HCT116 (cell line): ENCODE results near the gene C1orf141. TPM values are rescaled to one million over a fixed set of nuclear protein-coding genes. Genes with fewer than 3 reads are reported as not detected.

Experiments used
- ATAC-seq: fragments of 200-7000 bp; cut with Tn5 transposase; 2 replicates; pipeline ENCODE4 v1.9.1; 2020; ENCODE audit warnings: mild to moderate bottlenecking, moderate library complexity
- BruUV-seq: library from RNA; stranded (reverse); fragments of 400-500 nt; replicated peaks from 2 replicates; lab custom pipeline; 2021; lab: Mats Ljungman, UMichigan
- CTCF ChIA-PET: fragments of 300-600 bp; sonication (Branson Sonifier 250); formaldehyde crosslinking; loops from one replicate; lab custom pipeline; 2021; ENCODE audit warnings: antibody characterized with exemption; lab: Charles Lee
- POLR2A ChIA-PET: fragments of 300-600, 350-600 bp; sonication (Branson Sonifier 250); formaldehyde crosslinking; loops from one replicate; lab custom pipeline; 2021; ENCODE audit warnings: antibody characterized with exemption; lab: Charles Lee
- RAD21 ChIA-PET, 2 experiments: fragments of 300-600 bp; sonication (Branson Sonifier 250); formaldehyde crosslinking; loops; one replicate each; lab custom pipeline; 2023; ENCODE audit warnings: low total read pairs in 2 of 2; ENCODE audit not compliant: uncharacterized antibody in 2 of 2, unreplicated experiment in 2 of 2, low non-redundant PET in 1 of 2; lab: Charles Lee
- DNase-seq: peaks from one replicate; pipeline ENCODE4 v3.0.0-alpha.2; 2010; ENCODE audit warnings: low read depth, low spot score
- H2AFZ ChIP-seq: fragments of 200-600 bp; shearing (Covaris generic), sonication (generic); 2 replicates; pipeline ENCODE4 v1.6.1; 2017; ENCODE audit warnings: low read depth, mixed run types, mixed read lengths, antibody characterized with exemption, low read length; ENCODE audit not compliant: poor library complexity, severe bottlenecking
- H3K27ac ChIP-seq: 2 replicates; pipeline ENCODE4 v1.5.1; 2012; ENCODE audit warnings: low read depth, low read length
- H3K27me3 ChIP-seq: fragments of 200-600 bp; sonication (generic); 2 replicates; pipeline ENCODE4 v1.6.1; 2016; ENCODE audit warnings: mixed run types, low read length, mixed read lengths; ENCODE audit not compliant: insufficient read depth
- H3K36me3 ChIP-seq, 2 experiments: fragments of 200-500 bp in 1 of 2; fragments of 200-600 bp in 1 of 2; sonication (Bioruptor generic) in 1 of 2; sonication (generic) in 1 of 2; 2 replicates each; pipeline versions ENCODE4 v1.5.1 to v1.6.1; 2014 to 2016; ENCODE audit warnings: low read length in 2 of 2, inconsistent platforms in 1 of 2, mixed read lengths in 1 of 2, mixed run types in 1 of 2; ENCODE audit not compliant: insufficient read depth in 2 of 2, control insufficient read depth in 1 of 2
- H3K4me1 ChIP-seq, 2 experiments: fragments of 200-600 bp in 1 of 2; sonication (generic) in 1 of 2; 2 replicates each; pipeline versions ENCODE4 v1.5.1 to v1.6.1; 2012 to 2017; ENCODE audit warnings: low read length in 2 of 2, inconsistent platforms in 1 of 2, mild to moderate bottlenecking in 1 of 2, mixed read lengths in 1 of 2, mixed run types in 1 of 2, moderate library complexity in 1 of 2; ENCODE audit not compliant: insufficient read depth in 2 of 2, control insufficient read depth in 1 of 2
- H3K4me2 ChIP-seq: fragments of 200-600 bp; sonication (generic); 2 replicates; pipeline ENCODE4 v1.6.1; 2017; ENCODE audit warnings: mixed run types, low read length, mixed read lengths
- H3K4me3 ChIP-seq, 2 experiments: fragments of 200-600 bp in 1 of 2; sonication (generic) in 1 of 2; replicated peaks in 1 of 2; 2 replicates each; pipeline ENCODE4 v1.5.1; 2011 to 2016; ENCODE audit warnings: low read length in 2 of 2, control low read depth in 1 of 2, low read depth in 1 of 2, mild to moderate bottlenecking in 1 of 2, mixed read lengths in 1 of 2, mixed run types in 1 of 2
- H3K79me2 ChIP-seq: fragments of 200-600 bp; sonication (generic); 2 replicates; pipeline ENCODE4 v1.6.1; 2017; ENCODE audit warnings: mild to moderate bottlenecking, mixed run types, low read length, moderate library complexity, mixed read lengths; ENCODE audit not compliant: insufficient read depth
- H3K9ac ChIP-seq: fragments of 200-600 bp; sonication (generic); 2 replicates; pipeline ENCODE4 v1.6.1; 2016; ENCODE audit warnings: low read length, mixed read lengths
- H3K9me2 ChIP-seq: fragments of 200-600 bp; sonication (generic), shearing (Covaris generic); 2 replicates; pipeline ENCODE4 v1.6.1; 2017; ENCODE audit warnings: mixed run types, mild to moderate bottlenecking, moderate library complexity; ENCODE audit not compliant: insufficient read depth
- H3K9me3 ChIP-seq, 2 experiments: fragments of 200-500 bp in 1 of 2; fragments of 200-600 bp in 1 of 2; sonication (Bioruptor generic) in 1 of 2; sonication (generic) in 1 of 2; 2 replicates each; pipeline ENCODE4 v1.6.1; 2014 to 2017; ENCODE audit warnings: low read length in 2 of 2, mixed read lengths in 2 of 2, inconsistent platforms in 1 of 2, low read depth in 1 of 2, mild to moderate bottlenecking in 1 of 2, mixed run types in 1 of 2, moderate library complexity in 1 of 2; ENCODE audit not compliant: control insufficient read depth in 1 of 2, insufficient read depth in 1 of 2
- H4K20me1 ChIP-seq: fragments of 200-600 bp; sonication (generic), shearing (Covaris generic); 2 replicates; pipeline ENCODE4 v1.6.1; 2017; ENCODE audit warnings: mixed run types, mild to moderate bottlenecking, moderate library complexity; ENCODE audit not compliant: insufficient read depth
- CBX3 ChIP-seq: IDR thresholded peaks from 2 replicates; pipeline ENCODE4 v1.6.1; 2012; ENCODE audit warnings: low read depth
- CEBPB ChIP-seq: IDR thresholded peaks from 2 replicates; pipeline ENCODE4 v1.6.1; 2012; ENCODE audit warnings: low read depth
- EGR1 ChIP-seq: IDR thresholded peaks from 2 replicates; pipeline ENCODE4 v1.6.1; 2012; ENCODE audit warnings: low read depth
- EZH2 ChIP-seq: fragments of 200-600 bp; sonication (generic); IDR thresholded peaks from 2 replicates; pipeline ENCODE4 v1.6.1; 2017; ENCODE audit warnings: antibody characterized with exemption, mixed run types
- POLR2AphosphoS5 ChIP-seq: IDR thresholded peaks from 2 replicates; pipeline ENCODE4 v1.6.1; 2011; ENCODE audit warnings: mild to moderate bottlenecking, low read depth, low read length, moderate library complexity
- RAD21 ChIP-seq: IDR thresholded peaks from 2 replicates; pipeline ENCODE4 v1.6.1; 2012; ENCODE audit warnings: low read depth, mild to moderate bottlenecking
- SIN3A ChIP-seq: IDR thresholded peaks from 2 replicates; pipeline ENCODE4 v1.6.1; 2012; ENCODE audit warnings: low read depth
- SP1 ChIP-seq: IDR thresholded peaks from 2 replicates; pipeline ENCODE4 v1.6.1; 2012; ENCODE audit warnings: low read depth
- SRF ChIP-seq: IDR thresholded peaks from 2 replicates; pipeline ENCODE4 v1.6.1; 2012; ENCODE audit warnings: low read depth
- ZNF274 ChIP-seq: fragments of 200-500 bp; sonication (Bioruptor generic); IDR thresholded peaks from 2 replicates; pipeline ENCODE4 v1.6.1; 2014; ENCODE audit warnings: mild to moderate bottlenecking, low read depth, low read length, inconsistent platforms
- intact Hi-C: fragments of 100-400 bp; cut with micrococcal nuclease; formaldehyde crosslinking; loops from 2 replicates; pipeline ENCODE4 v1.10.0; 2022
- total RNA-seq: library from RNA; stranded (reverse); gene quantifications from one replicate; pipeline ENCODE4 v1.2.1, GENCODE V29; 2021; ENCODE audit not compliant: unreplicated experiment
- TF ChIP-seq, protein P1 (sequence below), 3 experiments: fragments of 200-600 bp in 1 of 3; sonication (generic) in 1 of 3; IDR thresholded peaks in 2 of 3; conservative IDR thresholded peaks in 1 of 3; 2 replicates each; pipeline ENCODE4 v1.5.1; 2012 to 2017; ENCODE audit warnings: low read depth in 2 of 3, low read length in 2 of 3, antibody characterized with exemption in 1 of 3, borderline replicate concordance in 1 of 3, control low read depth in 1 of 3, mild to moderate bottlenecking in 1 of 3, mixed read lengths in 1 of 3, mixed run types in 1 of 3, moderate library complexity in 1 of 3; ENCODE audit not compliant: insufficient read depth in 1 of 3

C1orf141 gene
- total RNA-seq, 1 experiment from 2014 or later: not detected

DNA sequence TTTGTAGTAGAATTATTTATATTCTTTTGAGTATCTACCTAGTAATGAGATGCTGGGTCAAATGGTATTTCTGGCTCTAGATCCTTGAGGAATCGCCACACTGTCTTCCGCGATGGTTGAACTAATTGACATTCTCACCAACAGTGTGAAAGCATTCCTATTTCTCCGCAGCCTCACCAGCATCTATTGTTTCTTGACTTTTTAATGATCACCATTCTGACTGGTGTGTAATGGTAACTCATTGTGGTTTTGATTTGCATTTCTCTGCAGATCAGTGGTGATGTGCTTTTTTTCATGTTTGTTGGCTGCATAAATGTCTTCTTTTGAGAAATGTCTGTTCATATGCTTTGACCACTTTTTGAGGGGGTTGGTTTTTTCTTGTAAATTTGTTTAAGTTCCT is 16.2 kb upstream of the C1orf141 start:
- H3K79me2 ChIP-seq: no peaks in the 10 kb centered on the region
- DNase-seq: no peak
- RAD21 ChIA-PET: no interaction called here

DNA sequence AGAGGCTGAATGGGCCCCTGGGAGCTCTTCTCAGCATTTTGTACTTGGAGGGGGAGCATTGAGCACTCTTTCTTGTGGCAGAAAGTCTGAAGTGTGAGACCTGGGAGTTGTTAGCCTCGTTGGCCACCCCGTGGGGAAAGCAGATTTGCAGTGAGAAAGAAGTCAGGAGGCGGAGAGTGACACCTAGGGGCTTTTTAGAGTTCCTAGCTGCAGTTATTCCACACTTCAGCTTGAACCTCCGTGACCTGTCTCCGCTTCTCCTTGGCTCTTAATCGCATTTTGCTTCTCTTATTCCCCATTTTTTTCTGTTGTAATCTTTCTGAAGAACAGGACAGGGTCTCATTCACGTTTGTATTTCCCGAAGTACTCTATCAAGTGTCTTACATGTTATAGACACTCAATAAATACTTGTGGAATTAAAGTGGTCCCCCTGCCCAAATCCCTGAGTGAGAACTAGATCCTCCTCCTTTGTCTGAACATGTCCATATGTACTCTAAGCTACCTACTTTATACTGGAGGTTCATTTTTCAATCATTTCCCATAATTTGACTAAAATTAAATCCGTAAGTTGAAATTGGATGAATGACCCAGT is 14.5 kb upstream of the C1orf141 start:
- no peaks in the 10 kb centered on the region for H3K9me3 ChIP-seq
- peak; percentile 96 for ATAC-seq
- no peak overlapping the region for H3K27ac ChIP-seq
- no peaks in the 10 kb centered on the region for H4K20me1 ChIP-seq
- ChIA-PET CTCF (interaction anchor here (0.6 to 4.4 kb wide), 23 partner anchors 9 to 646 kb away, joined by 3 to 62 read pairs (median 3); partner anchors contain the start of genes DNAI4 and MIER1), RAD21 (interaction anchor here (1.1 to 1.8 kb wide), 5 partner anchors 147 to 384 kb away, joined by 3 to 10 read pairs (median 4); no protein-coding TSS in a partner anchor), POLR2A (interaction anchor here (0.5 to 1.5 kb wide), 3 partner anchors 63 to 332 kb away, joined by 3 to 5 read pairs (median 3); no protein-coding TSS in a partner anchor)
- H3K27me3 ChIP-seq: no peaks in the 10 kb centered on the region
- BruUV-seq: no TSS peak
- peak; percentile 74 for DNase-seq
- no peak for TF ChIP-seq SRF
- TF ChIP-seq, protein P1, sequence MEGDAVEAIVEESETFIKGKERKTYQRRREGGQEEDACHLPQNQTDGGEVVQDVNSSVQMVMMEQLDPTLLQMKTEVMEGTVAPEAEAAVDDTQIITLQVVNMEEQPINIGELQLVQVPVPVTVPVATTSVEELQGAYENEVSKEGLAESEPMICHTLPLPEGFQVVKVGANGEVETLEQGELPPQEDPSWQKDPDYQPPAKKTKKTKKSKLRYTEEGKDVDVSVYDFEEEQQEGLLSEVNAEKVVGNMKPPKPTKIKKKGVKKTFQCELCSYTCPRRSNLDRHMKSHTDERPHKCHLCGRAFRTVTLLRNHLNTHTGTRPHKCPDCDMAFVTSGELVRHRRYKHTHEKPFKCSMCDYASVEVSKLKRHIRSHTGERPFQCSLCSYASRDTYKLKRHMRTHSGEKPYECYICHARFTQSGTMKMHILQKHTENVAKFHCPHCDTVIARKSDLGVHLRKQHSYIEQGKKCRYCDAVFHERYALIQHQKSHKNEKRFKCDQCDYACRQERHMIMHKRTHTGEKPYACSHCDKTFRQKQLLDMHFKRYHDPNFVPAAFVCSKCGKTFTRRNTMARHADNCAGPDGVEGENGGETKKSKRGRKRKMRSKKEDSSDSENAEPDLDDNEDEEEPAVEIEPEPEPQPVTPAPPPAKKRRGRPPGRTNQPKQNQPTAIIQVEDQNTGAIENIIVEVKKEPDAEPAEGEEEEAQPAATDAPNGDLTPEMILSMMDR (IDR thresholded peaks at IDR 0.05 in 2 of 3, conservative IDR thresholded peaks at IDR 0.05 in 1 of 3; ENCODE audit: borderline replicate concordance in 1 of 3, insufficient read depth in 1 of 3, low read depth in 2 of 3, low read length in 2 of 3): peak; percentile 74 to 99 (median 80)
- TF ChIP-seq RAD21: peak; percentile 95
- TF ChIP-seq, all 23 proteins: peak for 2
- intact Hi-C loops: loop anchor here (1.0 to 2.0 kb wide), 2 partner anchors 153 to 384 kb away; no protein-coding TSS in a partner anchor
- peaks cover 3 to 7% of the 10 kb centered on the region in 2 experiments; a peak in 3 of 4 replicates for H3K4me1 ChIP-seq
- H3K9me2 ChIP-seq: no peaks in the 10 kb centered on the region
- peak overlapping the region; percentile 42 for H3K4me2 ChIP-seq
- H3K9ac ChIP-seq: no peak overlapping the region
- peak overlapping the region; percentile 87 for H2AFZ ChIP-seq
- no peak overlapping the region for H3K4me3 ChIP-seq
- no peaks in the 10 kb centered on the region for H3K36me3 ChIP-seq
- H3K79me2 ChIP-seq: no peaks in the 10 kb centered on the region

More for the DNA sequence above, 16.2 kb upstream of the C1orf141 start:
- Histone ChIP-seq H3K4me3 (no peak overlapping the region), H3K27me3 (no peaks in the 10 kb centered on the region), H2AFZ (no peak overlapping the region), H3K4me2 (no peak overlapping the region), H3K27ac (no peak overlapping the region), H3K9me2 (no peaks in the 10 kb centered on the region), H3K9ac (no peak overlapping the region), H3K36me3 (no peaks in the 10 kb centered on the region), H4K20me1 (no peaks in the 10 kb centered on the region), H3K9me3 (no peaks in the 10 kb centered on the region), H3K4me1 (peaks cover 3 to 7% of the 10 kb centered on the region in 2 experiments; a peak in 3 of 4 replicates)
- POLR2A ChIA-PET: no interaction called here
- TF ChIP-seq EGR1 (no peak), EZH2 (no peak), CEBPB (no peak), CBX3 (no peak), SP1 (no peak), SIN3A (no peak), POLR2AphosphoS5 (no peak), ZNF274 (no peak)
- no TSS peak for BruUV-seq
- CTCF ChIA-PET: interaction anchor here (3.9 to 4.4 kb wide), 2 partner anchors 155 to 387 kb away, joined by 42 to 62 read pairs; no protein-coding TSS in a partner anchor
- no peak for ATAC-seq
- intact Hi-C loops: no loop called here
